ENCODE data around the gene POMZP3. TPM values are rescaled to one million over a fixed set of nuclear protein-coding genes. Genes with fewer than 3 reads are reported as not detected.
"Not testable (repeated sequence)": the region's sequence is repeated elsewhere in the genome, so short reads cannot be mapped to it uniquely, and the experiment has no call there.

The POMZP3 gene
- total RNA-seq = 9.8 and 20.8 TPM in 2 replicates
- polyA plus RNA-seq = 12.7 and 13.5 TPM in 2 replicates
- 8.5 and 8.7 TPM in 2 replicates for polyA plus RNA-seq (2011; cell fraction: cytosol; rRNA removed)
- polyA plus RNA-seq (2011; cell fraction: nucleus; rRNA removed) = 5.6 and 8.2 TPM in 2 replicates
- 4.6 TPM in 2 replicates for polyA plus RNA-seq (2012)
- polyA minus RNA-seq = 17.1 and 18.0 TPM in 2 replicates
- polyA minus RNA-seq (2011; cell fraction: cytosol; rRNA and poly(A)+ RNA removed) = 4.7 TPM
- 8.2 and 10.3 TPM in 2 replicates for polyA minus RNA-seq (2011; cell fraction: nucleus; rRNA and poly(A)+ RNA removed)
- percentile 51 among the genes with signal in this experiment for Bru-seq, nascent RNA
- BruChase-seq, experiment 1, labeled RNA remaining after a 6-hour chase = percentile 54 among the genes with signal in this experiment
- percentile 50 among the genes with signal in this experiment for BruChase-seq, experiment 2, labeled RNA remaining after a 2-hour chase
- long read RNA-seq, transcript POMZP3-202 (7 exons, 1,490 nt) = major isoform, 11 of 25 reads
- long read RNA-seq, partial matches to known transcripts = 7 of 25 reads
- long read RNA-seq, other reads (novel, unspliced or antisense) = 7 of 25 reads

- peak; percentile 54 for FAIRE-seq
- intact Hi-C loops (cut with micrococcal nuclease) = not testable (repeated sequence)
- peak within 1 kb of the TSS; percentile 13 for H3K9ac ChIP-seq (replicated peaks; ENCODE audit: extremely low read depth, insufficient read depth, low read length)
Measured at GRCh38 chr7:76626989-76627642, at the start of gene POMZP3. TSS of gene POMZP3 (minus strand) at chr7:76627279. CDS start at chr7:76626064, 1,215 bp downstream.

GRCh38 chr7:76675783-76676182 lies 48.7 kb upstream of the POMZP3 start:
- FAIRE-seq; H3K4me1 ChIP-seq (ENCODE audit: control insufficient read depth, extremely low read depth, insufficient read depth, low read length); BruUV-seq (replicated peaks); H3K4me2 ChIP-seq (ENCODE audit: insufficient read depth, low read length); H3K27ac ChIP-seq (ENCODE audit: insufficient read depth, low read depth, low read length); H3K4me3 ChIP-seq (replicated peaks in 1 of 3; ENCODE audit: insufficient read depth in 1 of 3, low read depth in 1 of 3, low read length in 3 of 3); H3K36me3 ChIP-seq (ENCODE audit: control insufficient read depth in 2 of 2, extremely low read depth in 1 of 2, insufficient read depth in 2 of 2, low read length in 2 of 2); H2AFZ ChIP-seq (ENCODE audit: low read depth, low read length); H3K9ac ChIP-seq (replicated peaks; ENCODE audit: extremely low read depth, insufficient read depth, low read length); H3K9me3 ChIP-seq (replicated peaks; ENCODE audit: control insufficient read depth, insufficient read depth, low read length); CTCF ChIA-PET; intact Hi-C loops (cut with micrococcal nuclease); DNase-seq (ENCODE audit: low read depth, low spot score); H3K27me3 ChIP-seq (ENCODE audit: control insufficient read depth in 2 of 2, insufficient read depth in 2 of 2, low read length in 2 of 2); H3K9me1 ChIP-seq (replicated peaks; ENCODE audit: control insufficient read depth, extremely low read depth, insufficient read depth, low read length); POLR2A ChIA-PET; H3K79me2 ChIP-seq (ENCODE audit: control insufficient read depth, insufficient read depth, low read length); H4K20me1 ChIP-seq (replicated peaks; ENCODE audit: control insufficient read depth, extremely low read depth, insufficient read depth, low read length); dilution Hi-C loops (cut with MboI; ENCODE audit: extremely low pct_ligation_motif_present, low sequenced_read_pairs): not testable (repeated sequence)

More at GRCh38 chr7:76626989-76627642, at the start of gene POMZP3:
- DNase-seq (ENCODE audit: low read depth, low spot score) = peak; percentile 54
- Histone ChIP-seq H3K27ac (ENCODE audit: insufficient read depth, low read depth, low read length) (peak within 1 kb of the TSS; percentile 51), H3K4me3 (replicated peaks in 1 of 3; ENCODE audit: insufficient read depth in 1 of 3, low read depth in 1 of 3, low read length in 3 of 3) (peak within 1 kb of the TSS; percentile 35 to 68 (median 52)), H3K4me2 (ENCODE audit: insufficient read depth, low read length) (peak within 1 kb of the TSS; percentile 55)
- BruUV-seq (replicated peaks); H3K9me3 ChIP-seq (replicated peaks; ENCODE audit: control insufficient read depth, insufficient read depth, low read length); H3K9me1 ChIP-seq (replicated peaks; ENCODE audit: control insufficient read depth, extremely low read depth, insufficient read depth, low read length); CTCF ChIA-PET; H3K27me3 ChIP-seq (ENCODE audit: control insufficient read depth in 2 of 2, insufficient read depth in 2 of 2, low read length in 2 of 2); H3K36me3 ChIP-seq (ENCODE audit: control insufficient read depth in 2 of 2, extremely low read depth in 1 of 2, insufficient read depth in 2 of 2, low read length in 2 of 2); dilution Hi-C loops (cut with MboI; ENCODE audit: extremely low pct_ligation_motif_present, low sequenced_read_pairs); H4K20me1 ChIP-seq (replicated peaks; ENCODE audit: control insufficient read depth, extremely low read depth, insufficient read depth, low read length); POLR2A ChIA-PET; H3K79me2 ChIP-seq (ENCODE audit: control insufficient read depth, insufficient read depth, low read length); H2AFZ ChIP-seq (ENCODE audit: low read depth, low read length); H3K4me1 ChIP-seq (ENCODE audit: control insufficient read depth, extremely low read depth, insufficient read depth, low read length): not testable (repeated sequence)
- TF ChIP-seq POLR2AphosphoS5 (IDR thresholded peaks at IDR 0.05; ENCODE audit: insufficient read depth, low read depth, low read length) = peak; percentile 18

- H3K36me3 ChIP-seq (ENCODE audit: control insufficient read depth in 2 of 2, extremely low read depth in 1 of 2, insufficient read depth in 2 of 2, low read length in 2 of 2); intact Hi-C loops (cut with micrococcal nuclease); CTCF ChIA-PET; H3K27ac ChIP-seq (ENCODE audit: insufficient read depth, low read depth, low read length); BruUV-seq (replicated peaks); H3K27me3 ChIP-seq (ENCODE audit: control insufficient read depth in 2 of 2, insufficient read depth in 2 of 2, low read length in 2 of 2); POLR2A ChIA-PET; H3K4me3 ChIP-seq (replicated peaks in 1 of 3; ENCODE audit: insufficient read depth in 1 of 3, low read depth in 1 of 3, low read length in 3 of 3); H2AFZ ChIP-seq (ENCODE audit: low read depth, low read length); dilution Hi-C loops (cut with MboI; ENCODE audit: extremely low pct_ligation_motif_present, low sequenced_read_pairs); H3K79me2 ChIP-seq (ENCODE audit: control insufficient read depth, insufficient read depth, low read length); FAIRE-seq; H3K9ac ChIP-seq (replicated peaks; ENCODE audit: extremely low read depth, insufficient read depth, low read length); H3K9me1 ChIP-seq (replicated peaks; ENCODE audit: control insufficient read depth, extremely low read depth, insufficient read depth, low read length); H3K4me2 ChIP-seq (ENCODE audit: insufficient read depth, low read length); H3K9me3 ChIP-seq (replicated peaks; ENCODE audit: control insufficient read depth, insufficient read depth, low read length); DNase-seq (ENCODE audit: low read depth, low spot score); H3K4me1 ChIP-seq (ENCODE audit: control insufficient read depth, extremely low read depth, insufficient read depth, low read length); H4K20me1 ChIP-seq (replicated peaks; ENCODE audit: control insufficient read depth, extremely low read depth, insufficient read depth, low read length): not testable (repeated sequence)
Measured at GRCh38 chr7:76673346-76673745, 46.3 kb upstream of the POMZP3 start.

GRCh38 chr7:76659212-76659611 lies 32.1 kb upstream of the POMZP3 start:
- dilution Hi-C loops (cut with MboI; ENCODE audit: extremely low pct_ligation_motif_present, low sequenced_read_pairs); H3K4me1 ChIP-seq (ENCODE audit: control insufficient read depth, extremely low read depth, insufficient read depth, low read length); POLR2A ChIA-PET; CTCF ChIA-PET; H3K4me3 ChIP-seq (replicated peaks in 1 of 3; ENCODE audit: insufficient read depth in 1 of 3, low read depth in 1 of 3, low read length in 3 of 3); H3K9me1 ChIP-seq (replicated peaks; ENCODE audit: control insufficient read depth, extremely low read depth, insufficient read depth, low read length); intact Hi-C loops (cut with micrococcal nuclease); H3K9me3 ChIP-seq (replicated peaks; ENCODE audit: control insufficient read depth, insufficient read depth, low read length); BruUV-seq (replicated peaks); FAIRE-seq; H3K27ac ChIP-seq (ENCODE audit: insufficient read depth, low read depth, low read length); H3K9ac ChIP-seq (replicated peaks; ENCODE audit: extremely low read depth, insufficient read depth, low read length); H3K79me2 ChIP-seq (ENCODE audit: control insufficient read depth, insufficient read depth, low read length); H2AFZ ChIP-seq (ENCODE audit: low read depth, low read length); H3K27me3 ChIP-seq (ENCODE audit: control insufficient read depth in 2 of 2, insufficient read depth in 2 of 2, low read length in 2 of 2); H3K4me2 ChIP-seq (ENCODE audit: insufficient read depth, low read length); DNase-seq (ENCODE audit: low read depth, low spot score); H4K20me1 ChIP-seq (replicated peaks; ENCODE audit: control insufficient read depth, extremely low read depth, insufficient read depth, low read length); H3K36me3 ChIP-seq (ENCODE audit: control insufficient read depth in 2 of 2, extremely low read depth in 1 of 2, insufficient read depth in 2 of 2, low read length in 2 of 2): not testable (repeated sequence)
